Right ventricle myocardium superior (tissue), 1 donor: ENCODE results near the gene SIRT3. TPM values are rescaled to one million over a fixed set of nuclear protein-coding genes. Genes with fewer than 3 reads are reported as not detected.

ENCODE experiments used
- ATAC-seq: fragments of 200-7000 bp; cut with Tn5 transposase; one replicate; pipeline ENCODE4 v1.9.1; 2020; ENCODE audit warnings: mild to moderate bottlenecking; ENCODE audit not compliant: poor library complexity
- DNase-seq: peaks from one replicate; pipeline ENCODE4 v3.0.0-alpha.2; 2020
- intact Hi-C: fragments of 100-400 bp; cut with DNase I; formaldehyde crosslinking; loops from one replicate; pipeline ENCODE4 v1.11.2; 2022
- total RNA-seq: library from RNA; stranded (reverse); fragmentation: NEBNext Ultra II Directional; extraction: Animal tissue kit (Norgen Biotek cat#: 25700); gene quantifications from one replicate; pipeline ENCODE4 v1.2.1, GENCODE V29; 2021
- donor health status: DM: no; HTN: yes; CAD: no; lungs with severe emphysema.

The SIRT3 gene
- total RNA-seq, 1 donor from 2014 or later: 42.6 TPM

DNA sequence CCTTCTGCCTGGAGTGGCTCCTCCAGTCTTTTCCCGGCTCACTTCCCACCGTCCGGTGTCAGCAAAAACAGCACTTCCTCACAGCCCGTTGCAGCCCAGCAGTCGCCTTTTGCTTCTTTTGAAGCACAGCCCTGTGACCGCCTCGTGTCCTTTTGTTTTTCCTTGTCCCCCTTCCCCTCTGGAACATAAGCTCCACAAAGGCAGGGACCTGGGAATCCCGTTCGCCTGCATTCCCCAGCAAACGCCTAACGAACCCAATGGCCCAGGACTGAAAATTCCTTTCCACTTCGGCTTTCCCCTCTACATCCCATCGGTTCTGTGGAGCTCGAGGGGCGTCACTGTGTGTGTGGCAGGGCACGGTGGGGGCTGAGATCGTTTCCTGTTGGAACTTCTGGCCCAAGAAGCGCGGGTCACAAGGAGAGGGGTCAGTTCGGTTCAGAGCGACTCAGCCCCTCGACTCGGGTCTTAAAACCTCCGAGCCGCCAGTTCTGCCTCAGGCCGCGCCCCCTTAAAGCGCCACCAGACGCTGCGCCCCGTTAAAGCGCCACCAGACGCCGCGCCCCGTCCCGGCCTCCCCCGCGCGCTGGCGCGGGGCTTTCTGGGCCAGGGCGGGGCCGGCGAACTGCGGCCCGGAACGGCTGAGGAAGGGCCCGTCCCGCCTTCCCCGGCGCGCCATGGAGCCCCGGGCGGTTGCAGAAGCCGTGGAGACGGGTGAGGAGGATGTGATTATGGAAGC is 27.8 kb downstream of the SIRT3 start:
- intact Hi-C loops: loop anchor here (10.0 kb wide), 1 partner anchor 306 kb away; no protein-coding TSS in a partner anchor
- ATAC-seq: peak; percentile 82
- DNase-seq: peak; percentile 90

DNA sequence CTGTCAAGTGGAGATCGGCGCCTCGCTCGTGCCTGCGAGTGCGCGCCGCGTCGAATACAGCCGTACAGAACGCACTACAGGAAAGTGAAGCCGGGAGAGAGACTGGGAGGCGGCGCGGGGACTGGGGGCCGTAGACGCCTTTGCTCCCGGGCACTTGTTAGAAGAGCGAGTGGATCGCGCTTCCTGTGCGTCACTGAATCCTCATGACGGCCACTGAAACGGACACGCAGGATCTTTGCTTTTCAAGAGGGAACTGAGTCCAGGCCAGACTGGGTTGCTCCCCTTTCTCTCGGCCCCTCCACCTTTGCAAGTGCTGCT is 28.3 kb downstream of the SIRT3 start:
- no peak for DNase-seq
- intact Hi-C loops: loop anchor here (10.0 kb wide), 1 partner anchor 307 kb away; no protein-coding TSS in a partner anchor
- no peak for ATAC-seq

DNA sequence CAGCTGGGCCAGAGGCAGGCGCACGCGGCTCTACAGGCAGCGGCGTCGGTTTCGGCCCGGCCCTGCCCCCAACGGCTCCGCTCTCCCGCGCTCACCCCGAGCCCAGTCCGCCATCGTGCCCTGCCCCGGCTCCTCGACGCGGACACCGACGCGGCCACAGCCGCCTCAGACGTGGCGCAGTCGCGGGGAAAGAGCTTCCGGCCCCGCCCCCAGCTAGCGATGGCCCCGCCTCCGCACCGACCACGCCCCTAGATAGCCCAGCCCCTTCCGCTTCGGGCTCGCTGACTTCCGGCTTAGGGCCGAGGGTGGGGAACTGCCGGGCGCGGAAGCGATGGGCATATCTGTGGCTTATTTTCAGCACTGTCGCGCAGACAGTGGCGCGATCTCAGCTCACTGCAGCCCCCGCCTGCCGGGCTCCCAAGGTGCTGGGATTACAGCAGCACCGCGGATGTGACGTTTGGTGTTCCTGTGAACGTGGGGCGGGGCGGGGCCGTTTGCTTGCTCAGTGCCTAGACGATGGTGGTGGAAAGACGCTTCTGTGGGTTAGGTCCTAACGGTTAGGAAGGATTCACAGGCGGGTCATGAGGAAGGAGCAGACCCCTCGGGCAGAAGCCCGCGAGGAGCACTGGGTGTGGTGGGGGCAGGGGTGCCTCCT is 28.8 kb downstream of the SIRT3 start, which contains the start of the genes BET1L and RIC8A:
Gene BET1L (minus strand): TSS at position 192 of the 655 bp plus-strand sequence. CDS start 78 bp downstream, at position 114.
Gene RIC8A (plus strand): TSS at position 501 of the 655 bp plus-strand sequence. CDS start 1,147 bp downstream, outside the sequence.
- ATAC-seq: peak; percentile 92

DNA sequence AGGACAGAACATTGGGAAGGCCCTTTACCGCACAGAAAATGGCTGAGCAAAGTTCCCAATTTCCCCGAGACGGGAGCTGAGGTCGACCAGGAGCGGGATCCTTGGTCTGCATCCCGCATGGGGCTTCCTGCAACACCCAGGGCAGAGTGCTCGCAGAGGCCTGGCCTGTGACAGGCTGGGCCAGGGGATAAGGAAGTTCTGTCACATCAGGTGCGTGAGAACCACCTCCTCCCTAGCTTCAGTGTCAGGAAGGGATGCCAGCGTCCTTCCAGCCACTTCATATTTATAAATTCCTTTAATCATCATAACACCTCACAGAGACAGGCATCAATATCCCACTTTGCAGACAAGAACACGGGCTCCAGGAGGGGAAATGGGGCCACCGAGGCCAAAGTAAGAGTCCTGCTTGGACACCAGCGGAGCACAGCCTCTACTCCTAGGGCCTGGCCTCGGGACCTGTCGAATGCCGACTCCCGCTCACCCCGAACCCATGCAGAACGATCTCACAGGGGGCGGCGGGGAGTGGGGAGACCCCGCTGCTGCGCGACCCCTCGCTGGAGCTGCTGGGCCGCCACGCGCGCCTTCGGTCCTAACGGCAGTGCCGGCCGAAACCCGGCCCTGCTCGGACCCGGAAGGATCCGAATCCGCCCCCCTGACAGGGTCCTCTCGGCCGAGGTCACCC is 29.5 kb downstream of the SIRT3 start:
- intact Hi-C loops: loop anchor here (10.0 kb wide), 1 partner anchor 308 kb away; no protein-coding TSS in a partner anchor
- ATAC-seq (peak; percentile 1), DNase-seq (peak; percentile 54)

More for the DNA sequence above, 28.8 kb downstream of the SIRT3 start, which contains the start of the genes BET1L and RIC8A:
- intact Hi-C loops: loop anchor here (10.0 kb wide), 1 partner anchor 307 kb away; no protein-coding TSS in a partner anchor
- peak; percentile 97 for DNase-seq

DNA sequence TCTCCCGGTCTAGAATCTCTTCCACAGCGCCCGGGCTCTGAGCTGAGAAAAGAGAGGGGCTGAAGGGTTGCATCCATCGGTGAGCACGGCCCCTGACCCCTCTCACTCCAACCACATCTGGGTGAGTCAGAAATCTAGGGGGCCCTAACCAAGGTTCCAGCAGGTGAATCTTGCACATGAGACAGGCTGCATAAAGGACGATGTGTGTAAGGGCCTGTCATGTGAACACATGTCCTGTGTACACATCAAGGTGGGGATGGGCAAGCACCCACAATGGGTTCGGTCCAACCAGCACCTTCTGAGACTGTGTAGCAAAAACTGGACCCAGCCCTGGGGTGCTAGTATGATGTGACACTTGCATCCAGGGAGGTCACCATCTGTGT is 30.1 kb downstream of the SIRT3 start:
- intact Hi-C loops: loop anchor here (10.0 kb wide), 1 partner anchor 309 kb away; no protein-coding TSS in a partner anchor
- ATAC-seq: no peak
- DNase-seq: peak; percentile 26

DNA sequence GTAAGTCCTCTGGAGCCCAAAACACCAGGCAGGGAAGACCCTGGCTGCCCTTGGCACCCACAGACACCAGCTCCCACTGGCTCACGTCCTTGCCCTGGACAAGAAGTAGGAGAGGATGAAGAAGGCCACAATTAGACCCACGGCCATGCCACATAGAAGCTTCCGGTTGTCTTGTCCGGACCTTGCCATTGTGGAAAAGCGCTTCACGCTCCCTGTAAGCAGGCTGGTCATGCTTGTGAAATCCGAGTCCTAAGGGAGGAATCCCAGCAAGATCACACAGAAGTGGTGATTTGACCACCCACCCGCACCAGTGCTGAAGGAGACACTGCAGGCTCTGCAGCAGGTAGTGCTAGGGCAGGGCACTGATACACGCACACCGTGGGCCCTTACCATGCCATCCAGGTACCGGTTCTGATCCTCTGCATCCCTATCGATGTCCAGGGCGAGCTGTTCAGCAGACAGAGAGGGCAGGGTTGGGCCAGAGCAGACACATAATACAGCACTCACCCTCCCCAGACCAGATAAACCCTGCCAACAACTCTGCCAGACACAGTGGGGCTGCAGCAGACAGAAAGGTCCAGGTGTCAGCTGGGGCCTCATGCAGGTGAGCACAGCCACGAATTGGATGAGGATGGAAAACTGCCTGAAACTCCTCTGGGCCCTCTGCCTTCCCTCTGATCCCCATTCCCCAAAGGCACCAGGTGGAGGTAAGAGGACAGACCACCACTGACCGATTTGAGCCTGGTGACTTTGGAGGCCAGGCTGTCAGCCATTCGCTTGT is 30.7 kb downstream of the SIRT3 start:
- ATAC-seq (no peak), DNase-seq (peak; percentile 24)
- intact Hi-C loops: loop anchor here (10.0 kb wide), 1 partner anchor 309 kb away; no protein-coding TSS in a partner anchor

DNA sequence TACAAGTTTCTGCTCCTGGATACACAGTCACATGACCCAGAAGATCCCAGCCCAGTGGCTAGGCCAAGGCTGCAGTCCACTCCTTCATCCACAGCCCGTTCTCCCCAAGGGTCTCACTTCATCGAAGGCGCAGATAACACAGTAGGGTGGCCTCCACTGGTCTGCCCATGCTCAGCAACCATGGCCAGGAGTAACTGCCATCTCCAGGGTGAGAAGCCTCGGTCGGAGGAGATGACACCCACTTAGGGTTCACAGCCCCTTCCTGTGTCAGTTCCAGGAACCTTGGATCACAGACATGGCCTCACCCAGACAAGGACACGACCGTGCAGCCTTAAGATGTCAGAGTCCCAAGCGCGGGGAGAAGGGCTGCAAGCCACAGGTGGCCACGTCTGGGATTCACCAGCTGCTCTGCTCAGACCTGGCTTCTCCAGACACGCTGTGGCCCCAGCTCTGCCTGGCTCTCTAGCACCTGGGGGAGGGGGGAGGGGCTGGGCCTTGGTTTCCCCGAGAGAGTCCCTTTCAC is 31.5 kb downstream of the SIRT3 start:
- intact Hi-C loops: loop anchor here (10.0 kb wide), 1 partner anchor 310 kb away; no protein-coding TSS in a partner anchor
- ATAC-seq (no peak), DNase-seq (peak; percentile 10)

DNA sequence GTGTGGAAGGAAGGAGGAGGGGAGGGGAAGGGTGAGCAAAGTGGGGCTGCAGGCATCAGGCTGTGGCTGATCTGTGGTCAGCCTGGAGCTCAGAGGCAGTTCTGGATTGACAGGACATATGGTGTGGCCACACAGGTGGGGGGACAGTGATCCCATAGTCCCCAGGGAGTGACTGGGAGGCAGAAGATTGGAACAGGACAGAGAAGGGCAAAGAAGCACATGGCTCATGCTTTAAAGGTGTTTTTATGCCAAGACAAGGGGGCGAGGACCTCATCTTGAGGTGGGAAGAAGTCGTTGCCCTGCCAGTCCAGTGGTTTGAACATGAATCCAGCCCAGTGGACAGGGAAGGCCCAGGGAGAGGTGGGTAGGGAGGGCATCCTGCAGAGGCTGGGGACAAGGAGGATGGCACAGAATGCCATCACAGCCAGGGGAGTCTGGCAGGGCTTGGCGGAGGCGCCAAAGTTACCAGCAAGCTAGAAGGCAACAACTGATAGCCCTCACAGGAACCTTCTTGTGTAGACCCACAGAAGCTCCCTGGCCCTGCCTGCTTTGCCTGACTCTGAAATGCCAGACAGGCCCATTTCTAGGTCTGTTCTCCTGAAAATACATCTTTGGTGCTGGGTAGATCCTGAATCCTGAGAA is 32.1 kb downstream of the SIRT3 start:
- ATAC-seq (no peak), DNase-seq (peak; percentile 16)
- intact Hi-C loops: loop anchor here (10.0 kb wide), 1 partner anchor 311 kb away; no protein-coding TSS in a partner anchor

DNA sequence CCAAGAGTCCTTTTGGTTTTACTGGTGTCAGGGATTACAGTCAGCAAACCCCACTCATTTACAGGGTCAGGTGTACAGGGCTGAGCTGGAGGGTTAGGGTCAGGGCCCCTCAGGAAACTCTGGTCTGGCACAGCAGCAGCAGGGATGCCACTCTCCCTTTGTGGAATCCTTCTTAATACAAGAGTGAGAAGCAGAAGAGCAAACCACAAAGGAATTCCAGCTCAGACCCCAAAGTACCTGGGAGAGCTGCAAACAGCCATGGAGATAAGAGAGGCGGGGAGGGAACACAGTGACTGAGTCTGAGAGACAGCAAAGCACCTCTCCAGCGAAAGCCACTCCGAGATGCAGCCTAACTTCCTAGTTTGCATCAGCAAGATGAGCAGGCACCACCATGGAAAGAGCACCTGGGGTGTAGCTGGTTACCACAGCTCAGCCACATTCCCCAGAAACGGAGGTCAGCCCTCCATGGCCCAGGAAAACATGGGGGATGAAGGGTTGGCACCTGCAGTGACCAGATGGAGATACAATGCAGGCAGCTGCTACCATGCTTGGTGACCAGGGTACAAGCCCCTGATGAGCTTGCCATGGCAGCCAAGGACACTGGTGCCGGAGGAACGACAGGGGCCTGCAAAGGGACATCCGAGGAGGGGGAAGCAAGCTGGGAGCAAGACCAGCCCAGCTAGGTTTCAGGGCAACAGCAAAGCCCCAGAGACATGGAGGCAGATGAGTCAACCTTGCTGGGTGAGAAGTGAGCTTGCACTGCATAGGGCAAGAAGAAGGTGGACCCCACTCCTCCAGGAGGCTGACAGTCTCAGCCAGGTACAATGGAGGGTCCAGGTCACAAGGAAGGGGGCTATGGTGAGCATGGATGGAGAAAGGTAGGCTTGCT is 32.8 kb downstream of the SIRT3 start:
- DNase-seq: peak; percentile 13
- ATAC-seq: no peak
- intact Hi-C loops: loop anchor here (10.0 kb wide), 1 partner anchor 312 kb away; no protein-coding TSS in a partner anchor

DNA sequence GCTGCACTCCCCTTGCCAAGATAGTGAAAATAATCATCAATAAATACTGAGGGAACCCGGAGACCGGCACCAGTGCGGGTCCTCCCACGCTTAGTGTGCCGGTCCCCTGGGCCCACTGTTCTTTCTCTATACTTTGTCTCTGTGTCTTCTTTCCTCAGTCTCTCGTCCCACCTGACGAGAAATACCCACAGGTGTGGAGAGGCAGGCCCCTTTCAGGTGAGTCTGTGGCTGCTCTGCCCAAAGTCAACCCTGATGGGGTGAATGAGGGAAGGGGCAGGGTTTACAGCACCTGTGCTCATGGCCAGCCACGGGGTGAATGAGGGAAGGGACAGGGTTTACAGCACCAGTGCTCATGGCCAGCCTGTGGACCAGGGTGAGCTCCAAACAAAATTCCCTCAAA is 33.7 kb downstream of the SIRT3 start:
- intact Hi-C loops: loop anchor here (10.0 kb wide), 1 partner anchor 312 kb away; no protein-coding TSS in a partner anchor
- peak; percentile 17 for DNase-seq

DNA sequence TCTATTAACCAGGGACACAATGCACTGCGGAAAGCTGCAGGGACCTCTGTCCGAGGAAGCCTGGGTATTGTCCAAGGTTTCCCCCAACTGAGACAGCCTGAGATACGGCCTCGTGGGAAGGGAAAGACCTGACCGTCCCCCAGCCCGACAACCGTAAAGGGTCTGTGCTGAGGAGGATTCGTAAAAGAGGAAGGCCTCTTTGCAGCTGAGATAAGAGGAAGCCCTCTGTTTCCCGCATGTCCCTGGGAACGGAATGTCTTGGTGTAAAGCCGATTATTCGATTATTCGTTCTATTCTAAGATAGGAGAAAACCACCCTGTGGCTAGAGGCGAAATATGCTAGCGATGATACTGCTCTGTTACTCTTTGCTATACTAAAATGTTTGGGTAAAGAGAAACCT is 34.2 kb downstream of the SIRT3 start:
- DNase-seq: peak; percentile 13
- ATAC-seq: no peak
- intact Hi-C loops: loop anchor here (10.0 kb wide), 1 partner anchor 313 kb away; no protein-coding TSS in a partner anchor

More for the DNA sequence above, 33.7 kb downstream of the SIRT3 start:
- no peak for ATAC-seq

DNA sequence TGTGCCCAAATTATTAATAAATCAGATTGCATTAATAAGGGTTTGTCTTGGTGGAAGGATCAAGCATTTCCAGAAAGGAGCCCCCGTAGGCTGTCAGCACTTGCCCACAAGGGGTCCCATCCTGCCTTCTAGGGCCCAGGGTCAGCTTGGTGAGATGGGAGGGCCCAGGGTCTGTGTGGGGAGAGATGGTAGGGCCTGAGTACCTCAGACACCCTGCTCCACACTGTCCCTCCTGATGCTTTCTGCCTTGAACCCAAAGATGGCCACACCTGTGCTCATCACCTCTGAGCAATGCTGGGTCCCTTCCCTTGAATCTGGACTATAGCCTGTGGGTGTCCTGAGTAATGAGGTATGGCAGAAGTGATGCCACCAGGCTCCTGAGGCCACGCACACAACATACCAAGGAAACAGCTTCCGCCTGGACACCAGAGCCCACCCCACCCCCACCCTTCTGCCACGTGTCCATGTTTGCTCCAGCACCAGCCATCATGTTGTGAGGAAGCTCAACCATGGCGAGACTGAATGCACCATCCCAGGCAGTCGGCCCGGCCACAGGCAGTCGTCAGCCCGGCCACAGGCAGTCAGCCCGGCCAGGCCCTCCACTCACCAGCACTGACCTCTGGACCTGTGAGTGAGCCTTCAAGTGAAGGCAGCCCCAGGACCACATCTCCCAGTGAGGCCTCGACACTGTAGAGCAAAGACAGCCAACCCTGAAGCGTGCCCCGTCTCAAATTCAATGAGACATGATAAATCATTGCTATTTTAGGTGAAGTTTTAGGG is 35.7 kb downstream of the SIRT3 start:
- DNase-seq: peak; percentile 35
- no peak for ATAC-seq
- intact Hi-C loops: loop anchor here (10.0 kb wide), 1 partner anchor 314 kb away; no protein-coding TSS in a partner anchor

DNA sequence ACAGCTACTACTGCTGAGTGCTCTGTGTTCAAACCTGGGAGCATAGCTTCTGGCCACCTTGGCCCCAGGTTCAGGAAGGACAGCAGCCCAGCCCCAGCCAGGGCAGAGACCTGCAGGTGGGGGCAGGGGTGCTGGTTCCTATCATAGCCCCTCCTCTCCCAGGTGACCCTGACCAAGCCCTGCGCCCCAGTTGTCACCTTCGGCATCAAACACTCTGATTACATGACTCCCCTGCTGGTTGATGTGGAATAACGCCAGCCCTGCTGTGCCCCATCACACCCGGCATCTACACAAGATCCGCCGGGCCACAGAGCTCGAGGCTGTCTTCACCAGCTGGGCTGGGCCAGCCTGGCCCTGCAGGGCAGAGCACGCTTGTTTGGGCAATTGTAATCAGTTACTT is 36.4 kb downstream of the SIRT3 start:
- ATAC-seq: no peak
- DNase-seq: no peak
- intact Hi-C loops: loop anchor here (10.0 kb wide), 1 partner anchor 315 kb away; no protein-coding TSS in a partner anchor

DNA sequence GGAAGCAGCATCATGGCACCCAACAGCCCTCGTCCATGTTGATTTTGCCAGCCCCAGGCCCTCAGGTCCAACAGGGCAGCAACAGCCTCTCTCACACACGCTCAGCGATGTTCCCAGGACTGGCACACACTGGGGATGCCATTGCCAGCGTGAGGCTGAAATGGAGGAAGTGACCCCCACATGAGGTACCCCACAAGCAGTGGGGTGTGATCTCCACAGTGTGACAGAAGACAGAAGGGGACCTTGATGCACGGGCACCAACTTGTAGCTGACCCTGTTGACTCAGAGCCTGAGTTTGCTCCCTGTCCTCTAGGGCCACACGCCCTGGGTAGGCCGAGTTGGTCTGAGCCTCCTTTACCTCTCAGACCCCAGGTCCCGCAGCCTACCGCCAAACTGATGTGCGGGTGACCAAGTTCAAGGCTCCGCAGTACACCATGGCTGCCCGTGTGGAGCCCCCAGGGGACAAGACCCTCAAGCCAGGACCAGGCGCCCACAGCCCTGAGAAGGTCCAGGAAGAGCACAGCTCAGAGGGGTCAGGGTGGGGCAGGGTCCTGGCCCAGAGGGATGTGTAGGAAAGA is 37.0 kb downstream of the SIRT3 start:
- no peak for ATAC-seq
- intact Hi-C loops: no loop called here
- peak; percentile 37 for DNase-seq

DNA sequence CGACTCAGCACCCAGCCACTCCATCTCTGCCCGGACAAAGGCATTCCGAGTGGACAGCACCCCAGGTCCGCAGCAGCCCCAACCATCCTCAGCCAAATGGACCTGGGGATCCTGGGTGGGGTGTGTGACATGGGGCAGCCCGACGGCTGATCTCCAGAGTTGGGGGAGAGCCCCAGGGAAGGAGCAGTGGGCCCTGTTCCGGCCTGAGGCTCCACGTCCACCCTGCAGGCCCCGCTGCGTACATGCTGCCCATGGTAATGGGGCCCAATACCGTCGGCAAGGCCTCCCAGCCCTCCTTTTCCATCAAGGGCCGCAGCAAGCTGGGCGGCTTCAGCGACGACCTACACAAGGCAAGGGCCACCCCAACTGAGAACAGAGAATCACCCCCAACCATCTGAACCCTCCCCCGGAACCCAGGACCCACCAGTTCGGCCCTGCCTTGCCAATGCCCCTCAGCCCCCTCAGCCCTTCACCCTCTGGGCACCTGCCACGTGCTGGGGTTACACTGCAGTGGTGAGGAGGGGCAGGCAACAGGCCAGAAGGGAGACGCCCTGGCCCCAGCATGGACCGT is 37.8 kb downstream of the SIRT3 start:
- peak; percentile 32 for DNase-seq
- ATAC-seq: no peak
- intact Hi-C loops: no loop called here
